H9 (cell line): Measurements from ENCODE around the gene LASP1. TPM values are rescaled to one million over a fixed set of nuclear protein-coding genes. Genes with fewer than 3 reads are reported as not detected.

ENCODE experiments used
- DNase-seq: peaks from one replicate; pipeline ENCODE4 v3.0.0-alpha.2; 2017
- H2AFZ ChIP-seq: one replicate; pipeline ENCODE4 v1.6.1; 2013; ENCODE audit warnings: mild to moderate bottlenecking, low read length, control low read depth, moderate library complexity
- H2AK5ac ChIP-seq: 2 replicates; pipeline ENCODE4 v1.6.1; 2013; ENCODE audit warnings: low read length, control low read depth, mixed read lengths; ENCODE audit not compliant: insufficient read length
- H2BK120ac ChIP-seq: one replicate; pipeline ENCODE4 v1.6.1; 2013; ENCODE audit warnings: low read depth, mild to moderate bottlenecking, low read length, control low read depth, inconsistent platforms; ENCODE audit not compliant: poor library complexity, severe bottlenecking
- H2BK12ac ChIP-seq: 2 replicates; pipeline ENCODE4 v1.6.1; 2013; ENCODE audit warnings: low read length, control low read depth, mixed read lengths, low read depth; ENCODE audit not compliant: insufficient read length
- H2BK15ac ChIP-seq: 2 replicates; pipeline ENCODE4 v1.6.1; 2013; ENCODE audit warnings: low read depth, low read length, control low read depth
- H2BK20ac ChIP-seq: one replicate; pipeline ENCODE4 v1.6.1; 2013; ENCODE audit warnings: low read depth, mild to moderate bottlenecking, low read length, control low read depth, inconsistent platforms; ENCODE audit not compliant: poor library complexity, severe bottlenecking
- H2BK5ac ChIP-seq: 2 replicates; pipeline ENCODE4 v1.6.1; 2013; ENCODE audit warnings: low read length, control low read depth, mixed read lengths; ENCODE audit not compliant: insufficient read length
- H3K14ac ChIP-seq: 2 replicates; pipeline ENCODE4 v1.6.1; 2013; ENCODE audit warnings: low read length, control low read depth; ENCODE audit not compliant: insufficient read depth
- H3K18ac ChIP-seq: 2 replicates; pipeline ENCODE4 v1.6.1; 2013; ENCODE audit warnings: low read depth, mild to moderate bottlenecking, mixed read lengths, low read length, control low read depth; ENCODE audit not compliant: insufficient read length
- H3K23ac ChIP-seq: 2 replicates; pipeline ENCODE4 v1.6.1; 2013; ENCODE audit warnings: low read length, control low read depth, mixed read lengths, low read depth; ENCODE audit not compliant: insufficient read length
- H3K23me2 ChIP-seq: 2 replicates; pipeline ENCODE4 v1.6.1; 2013; ENCODE audit warnings: low read depth, mild to moderate bottlenecking, mixed read lengths, low read length, control low read depth; ENCODE audit not compliant: insufficient read length, poor library complexity, severe bottlenecking
- H3K27ac ChIP-seq: 2 replicates; pipeline ENCODE4 v1.5.1; 2013; ENCODE audit warnings: low read length, control low read depth, mixed read lengths, low read depth; ENCODE audit not compliant: insufficient read length
- H3K27me3 ChIP-seq: 2 replicates; pipeline ENCODE4 v1.6.1; 2013; ENCODE audit warnings: low read length, control low read depth, inconsistent platforms; ENCODE audit not compliant: insufficient read depth
- H3K4ac ChIP-seq: 2 replicates; pipeline ENCODE4 v1.6.1; 2013; ENCODE audit warnings: low read depth, mild to moderate bottlenecking, control low read depth, inconsistent platforms, low read length, moderate library complexity
- H3K4me1 ChIP-seq: 2 replicates; pipeline ENCODE4 v1.6.1; 2013; ENCODE audit warnings: low read length, control low read depth, inconsistent platforms; ENCODE audit not compliant: insufficient read depth
- H3K4me2 ChIP-seq: 2 replicates; pipeline ENCODE4 v1.6.1; 2013; ENCODE audit warnings: low read length, control low read depth, mixed read lengths; ENCODE audit not compliant: insufficient read length, insufficient read depth
- H3K56ac ChIP-seq: 2 replicates; pipeline ENCODE4 v1.6.1; 2013; ENCODE audit warnings: low read depth, mild to moderate bottlenecking, mixed read lengths, low read length, control low read depth; ENCODE audit not compliant: insufficient read length
- H3K79me1 ChIP-seq: 2 replicates; pipeline ENCODE4 v1.6.1; 2013; ENCODE audit warnings: low read depth, mild to moderate bottlenecking, moderate library complexity, low read length, control low read depth, inconsistent platforms; ENCODE audit not compliant: insufficient read depth, poor library complexity, severe bottlenecking
- H3K79me2 ChIP-seq: 2 replicates; pipeline ENCODE4 v1.6.1; 2013; ENCODE audit warnings: low read length, control low read depth, inconsistent platforms; ENCODE audit not compliant: insufficient read depth
- H3K9ac ChIP-seq: 2 replicates; pipeline ENCODE4 v1.6.1; 2013; ENCODE audit warnings: low read length, control low read depth, mixed read lengths; ENCODE audit not compliant: insufficient read length; ENCODE audit errors: extremely low read depth
- H3K9me3 ChIP-seq: one replicate; pipeline ENCODE4 v1.6.1; 2013; ENCODE audit warnings: low read depth, low read length, inconsistent platforms; ENCODE audit not compliant: control insufficient read depth
- H3T11ph ChIP-seq: one replicate; pipeline ENCODE4 v1.6.1; 2013; ENCODE audit warnings: mild to moderate bottlenecking, low read length, control low read depth, inconsistent platforms
- H4K20me1 ChIP-seq: one replicate; pipeline ENCODE4 v1.6.1; 2013; ENCODE audit not compliant: control insufficient read depth, insufficient read length, insufficient read depth
- H4K5ac ChIP-seq: 2 replicates; pipeline ENCODE4 v1.6.1; 2013; ENCODE audit warnings: low read depth, mild to moderate bottlenecking, mixed read lengths, low read length, control low read depth; ENCODE audit not compliant: insufficient read length
- H4K8ac ChIP-seq: replicated peaks from 2 replicates; pipeline ENCODE4 v1.6.1; 2013; ENCODE audit warnings: low read length, control low read depth, mixed read lengths, low read depth; ENCODE audit not compliant: insufficient read length
- H4K91ac ChIP-seq: 2 replicates; pipeline ENCODE4 v1.6.1; 2013; ENCODE audit warnings: low read depth, mild to moderate bottlenecking, moderate library complexity, mixed read lengths, low read length, control low read depth; ENCODE audit not compliant: insufficient read length
- H3K27ac Mint-ChIP-seq, 3 experiments: 2 replicates in 2 of 3; 3 replicates in 1 of 3; pipeline ENCODE4 v1.8.0; 2020 to 2021; ENCODE audit warnings: mixed read lengths in 3 of 3, mild to moderate bottlenecking in 1 of 3, moderate library complexity in 1 of 3
- H3K27me3 Mint-ChIP-seq: 2 replicates; pipeline ENCODE4 v1.8.0; 2021; ENCODE audit warnings: low read depth, mild to moderate bottlenecking, moderate library complexity, mixed read lengths
- H3K36me3 Mint-ChIP-seq, 3 experiments: 2 replicates in 2 of 3; 3 replicates in 1 of 3; pipeline ENCODE4 v1.8.0; 2020 to 2021; ENCODE audit warnings: low read depth in 3 of 3, mixed read lengths in 3 of 3; ENCODE audit not compliant: insufficient read depth in 1 of 3
- H3K4me1 Mint-ChIP-seq, 2 experiments: 2 replicates each; pipeline ENCODE4 v1.8.0; 2020; ENCODE audit warnings: mixed read lengths in 2 of 2
- H3K4me3 Mint-ChIP-seq, 2 experiments: 2 replicates in 1 of 2; 3 replicates in 1 of 2; pipeline ENCODE4 v1.8.0; 2020 to 2021; ENCODE audit warnings: mild to moderate bottlenecking in 2 of 2, mixed read lengths in 2 of 2, moderate library complexity in 1 of 2
- H3K9me3 Mint-ChIP-seq, 2 experiments: 2 replicates in 1 of 2; 3 replicates in 1 of 2; pipeline ENCODE4 v1.8.0; 2020; ENCODE audit warnings: mild to moderate bottlenecking in 2 of 2, mixed read lengths in 2 of 2, moderate library complexity in 1 of 2
- WGBS: extraction: QIAGEN DNeasy Blood & Tissue Kit; methylation state at CpG from one replicate; pipeline ENCODE4 v1.1.7; 2013; ENCODE audit warnings: missing lambda C conversion rate, low lambda C conversion rate, mixed read lengths; ENCODE audit not compliant: insufficient read length; ENCODE audit errors: extremely low coverage; 5-methylcytosine and 5-hydroxymethylcytosine counted together
- total RNA-seq: library from RNA; stranded (reverse); gene quantifications from 2 replicates; pipeline ENCODE4 v1.2.1, GENCODE V29; 2021
- TF ChIP-seq, protein P1 (sequence below): fragments of 200-600 bp; sonication (generic); conservative IDR thresholded peaks from 3 replicates; pipeline ENCODE4 v1.8.0; 2021; ENCODE audit warnings: antibody characterized with exemption, mild to moderate bottlenecking

Gene LASP1
- total RNA-seq, 1 experiment from 2014 or later = 121 TPM

- Histone ChIP-seq H3K79me1 (peaks cover 3% of the 10 kb centered on the region), H3K23ac (no peak overlapping the region), H4K5ac (no peak overlapping the region), H2BK5ac (no peak overlapping the region), H3K9ac (no peak overlapping the region), H2BK20ac (no peak overlapping the region), H2AFZ (no peak overlapping the region), H2BK120ac (no peak overlapping the region), H3K23me2 (no peaks in the 10 kb centered on the region), H3K4me2 (no peak overlapping the region), H4K8ac (no peak overlapping the region), H3K56ac (no peak overlapping the region), H3K14ac (no peak overlapping the region), H3K9me3 (no peaks in the 10 kb centered on the region), H3K4ac (no peak overlapping the region), H2BK15ac (no peak overlapping the region), H3K27ac (no peak overlapping the region), H4K91ac (no peak overlapping the region), H4K20me1 (no peaks in the 10 kb centered on the region), H3K27me3 (no peaks in the 10 kb centered on the region), H3K79me2 (peaks cover 4% of the 10 kb centered on the region; the same call in 1 of the 2 replicates), H3K18ac (peak overlapping the region; percentile 22), H2BK12ac (no peak overlapping the region), H3K4me1 (peaks cover 6% of the 10 kb centered on the region; the same call in 1 of the 2 replicates), H3T11ph (no peak overlapping the region), H2AK5ac (no peak overlapping the region)
- Mint-ChIP-seq H3K36me3 (peaks cover 8 to 49% (median 22%) of the 10 kb centered on the region in 3 experiments; a peak in 5 of 7 replicates), H3K9me3 (peaks cover 0 to 3% of the 10 kb centered on the region in 2 experiments; a peak in 1 of 5 replicates), H3K4me1 (peaks cover 63 to 79% of the 10 kb centered on the region in 2 experiments), H3K4me3 (peak overlapping the region; percentile 20 to 63; a peak in 4 of 5 replicates), H3K27me3 (no peaks in the 10 kb centered on the region), H3K27ac (peak overlapping the region; percentile 50 to 89 (median 62))
- no CpG with 5 or more reads among the region's 19 CpGs for WGBS
- TF ChIP-seq, protein P1, sequence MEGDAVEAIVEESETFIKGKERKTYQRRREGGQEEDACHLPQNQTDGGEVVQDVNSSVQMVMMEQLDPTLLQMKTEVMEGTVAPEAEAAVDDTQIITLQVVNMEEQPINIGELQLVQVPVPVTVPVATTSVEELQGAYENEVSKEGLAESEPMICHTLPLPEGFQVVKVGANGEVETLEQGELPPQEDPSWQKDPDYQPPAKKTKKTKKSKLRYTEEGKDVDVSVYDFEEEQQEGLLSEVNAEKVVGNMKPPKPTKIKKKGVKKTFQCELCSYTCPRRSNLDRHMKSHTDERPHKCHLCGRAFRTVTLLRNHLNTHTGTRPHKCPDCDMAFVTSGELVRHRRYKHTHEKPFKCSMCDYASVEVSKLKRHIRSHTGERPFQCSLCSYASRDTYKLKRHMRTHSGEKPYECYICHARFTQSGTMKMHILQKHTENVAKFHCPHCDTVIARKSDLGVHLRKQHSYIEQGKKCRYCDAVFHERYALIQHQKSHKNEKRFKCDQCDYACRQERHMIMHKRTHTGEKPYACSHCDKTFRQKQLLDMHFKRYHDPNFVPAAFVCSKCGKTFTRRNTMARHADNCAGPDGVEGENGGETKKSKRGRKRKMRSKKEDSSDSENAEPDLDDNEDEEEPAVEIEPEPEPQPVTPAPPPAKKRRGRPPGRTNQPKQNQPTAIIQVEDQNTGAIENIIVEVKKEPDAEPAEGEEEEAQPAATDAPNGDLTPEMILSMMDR = no peak; the same call in 2 of the 3 replicates
- DNase-seq = peak; percentile 71
These were observed 14.0 kb downstream of the LASP1 start for GRCh38 chr17:38883592-38884526.
